Measurements from ENCODE around the gene PLXNA4.

Gene PLXNA4

GRCh38 chr7:132500727-132501440 is 75.4 kb downstream of the PLXNA4 start:
- DNase-seq: no peak

GRCh38 chr7:132499487-132499886 is 76.8 kb downstream of the PLXNA4 start:
- no peak for DNase-seq

GRCh38 chr7:132499065-132499464 is 77.2 kb downstream of the PLXNA4 start:
- DNase-seq: peak in 1 of 2 donors; percentile 8

GRCh38 chr7:132498319-132498718 is 78.0 kb downstream of the PLXNA4 start:
- DNase-seq: no peak

- DNase-seq: no peak
Measured at GRCh38 chr7:132497098-132497497, 79.2 kb downstream of the PLXNA4 start.

- DNase-seq: no peak
Measured at GRCh38 chr7:132495936-132496335, 80.3 kb downstream of the PLXNA4 start.

- DNase-seq: no peak
Measured at GRCh38 chr7:132494474-132494873, 81.8 kb downstream of the PLXNA4 start.

- DNase-seq: no peak
Measured at GRCh38 chr7:132492823-132493445, 83.3 kb downstream of the PLXNA4 start.

- no peak for DNase-seq
Measured at GRCh38 chr7:132491391-132491945, 84.8 kb downstream of the PLXNA4 start.

- no peak for DNase-seq
Measured at GRCh38 chr7:132490474-132490873, 85.8 kb downstream of the PLXNA4 start.

- DNase-seq: no peak
Measured at GRCh38 chr7:132489776-132490237, 86.5 kb downstream of the PLXNA4 start.

GRCh38 chr7:132488634-132489302 is 87.5 kb downstream of the PLXNA4 start:
- no peak for DNase-seq

- DNase-seq: no peak
Measured at GRCh38 chr7:132486274-132486610, 90.0 kb downstream of the PLXNA4 start.

- DNase-seq: no peak
Measured at GRCh38 chr7:132485600-132486273, 90.5 kb downstream of the PLXNA4 start.

GRCh38 chr7:132485136-132485535 is 91.1 kb downstream of the PLXNA4 start:
- DNase-seq: no peak

- DNase-seq: no peak
Measured at GRCh38 chr7:132482866-132483265, 93.4 kb downstream of the PLXNA4 start.

- DNase-seq: no peak
Measured at GRCh38 chr7:132480534-132480933, 95.7 kb downstream of the PLXNA4 start.

- no peak for DNase-seq
Measured at GRCh38 chr7:132476541-132476940, 99.7 kb downstream of the PLXNA4 start.

- DNase-seq: no peak
Measured at GRCh38 chr7:132475669-132476116, 100.6 kb downstream of the PLXNA4 start.

GRCh38 chr7:132475037-132475668 is 101.1 kb downstream of the PLXNA4 start:
- no peak for DNase-seq

- DNase-seq: no peak
Measured at GRCh38 chr7:132472463-132473120, 103.7 kb downstream of the PLXNA4 start.

- DNase-seq: no peak
Measured at GRCh38 chr7:132471515-132471914, 104.8 kb downstream of the PLXNA4 start.

All from inflammatory macrophage treated with lipopolysaccharide for 1 hour (primary cell).